ENCODE measurements around the gene NGRN. TPM values are rescaled to one million over a fixed set of nuclear protein-coding genes. Genes with fewer than 3 reads are reported as not detected.

Gene NGRN
- total and polyA plus RNA-seq, 2 experiments from 2014 or later, result 88.9 to 131 TPM

- TF ChIP-seq ZNF462 (CRISPR knock-in tag; IDR thresholded peaks at IDR 0.05), result no peak
Measured at GRCh38 chr15:90217671-90218394, 47.6 kb upstream of the NGRN start (continued).

- no peaks in the 10 kb centered on the region for H3F3A ChIP-seq (replicated peaks; ENCODE audit: low read depth)
- peaks cover 3% of the 10 kb centered on the region; the same call in 1 of the 2 replicates for H3K36me3 ChIP-seq (ENCODE audit: insufficient read depth)
- Mint-ChIP-seq H3K4me3 (no peak overlapping the region), H3K36me3 (ENCODE audit: low read depth) (peaks cover 16% of the 10 kb centered on the region; the same call in 2 of the 3 replicates), H3K9me3 (no peaks in the 10 kb centered on the region), H3K4me1 (peaks cover 13% of the 10 kb centered on the region), H3K27ac (no peak overlapping the region), H3K27me3 (ENCODE audit: insufficient read depth, low read depth, poor library complexity) (peaks cover 2% of the 10 kb centered on the region)
- H3K4me1 ChIP-seq (ENCODE audit: insufficient read depth), result no peaks in the 10 kb centered on the region; the same call in 1 of the 2 replicates
- no peak overlapping the region for H3K27ac ChIP-seq (ENCODE audit: low read depth)
- H3K4me2 ChIP-seq, result no peak overlapping the region
- DNase-seq (ENCODE audit: low spot score) (peak; percentile 78), ATAC-seq (peak; percentile 90)
- no peak overlapping the region for H3K4me3 ChIP-seq
- TF ChIP-seq ZNF462 (CRISPR knock-in tag; IDR thresholded peaks at IDR 0.05) (no peak), CTCF (conservative IDR thresholded peaks at IDR 0.05; ENCODE audit: low read depth in 2 of 2) (peak; percentile 76 to 81)
- peaks cover 23% of the 10 kb centered on the region for H3K79me2 ChIP-seq (replicated peaks; ENCODE audit: insufficient read depth)
- no peaks in the 10 kb centered on the region for H3K27me3 ChIP-seq (ENCODE audit: insufficient read depth)
- no peak overlapping the region for H2AFZ ChIP-seq
- H4K20me1 ChIP-seq (replicated peaks; ENCODE audit: insufficient read depth), result peaks cover 7% of the 10 kb centered on the region; the same call in 1 of the 2 replicates
- H3K9me2 ChIP-seq (ENCODE audit: insufficient read depth), result no peaks in the 10 kb centered on the region
Measured at GRCh38 chr15:90219421-90220141, 45.9 kb upstream of the NGRN start.
